ENCODE measurements around the gene PLPPR5.

PLPPR5 gene

GRCh38 chr1:98931128-98931835, 73.4 kb downstream of the PLPPR5 start:
- H3K9ac ChIP-seq = no peak overlapping the region
- H3K4me1 ChIP-seq = no peaks in the 10 kb centered on the region
- H3K79me2 ChIP-seq = no peaks in the 10 kb centered on the region
- H3K4me2 ChIP-seq (ENCODE audit: low read length) = no peak overlapping the region
- H3K27me3 ChIP-seq (ENCODE audit: control insufficient read depth, insufficient read depth, low read length) = no peaks in the 10 kb centered on the region
- no peak for TF ChIP-seq CTCF (IDR thresholded peaks at IDR 0.05)
- no peaks in the 10 kb centered on the region for H3K9me3 ChIP-seq (ENCODE audit: control insufficient read depth, low read length)
- no peak overlapping the region for H3K4me3 ChIP-seq (ENCODE audit: low read depth, low read length)
- no peaks in the 10 kb centered on the region for H3K36me3 ChIP-seq (ENCODE audit: control insufficient read depth, insufficient read depth, low read length)
- no peak overlapping the region for H3K27ac ChIP-seq
- H2AFZ ChIP-seq = no peak overlapping the region

GRCh38 chr1:98929437-98929836, 75.2 kb downstream of the PLPPR5 start:
- H3K4me1 ChIP-seq = no peaks in the 10 kb centered on the region
- TF ChIP-seq CTCF (IDR thresholded peaks at IDR 0.05) = no peak
- no peak overlapping the region for H2AFZ ChIP-seq
- H3K36me3 ChIP-seq (ENCODE audit: control insufficient read depth, insufficient read depth, low read length) = no peaks in the 10 kb centered on the region
- H3K27ac ChIP-seq = no peak overlapping the region
- no peak overlapping the region for H3K4me2 ChIP-seq (ENCODE audit: low read length)
- no peak overlapping the region for H3K9ac ChIP-seq
- H3K9me3 ChIP-seq (ENCODE audit: control insufficient read depth, low read length) = no peaks in the 10 kb centered on the region
- H3K79me2 ChIP-seq = no peaks in the 10 kb centered on the region
- H3K27me3 ChIP-seq (ENCODE audit: control insufficient read depth, insufficient read depth, low read length) = no peaks in the 10 kb centered on the region
- H3K4me3 ChIP-seq (ENCODE audit: low read depth, low read length) = no peak overlapping the region

DNA sequence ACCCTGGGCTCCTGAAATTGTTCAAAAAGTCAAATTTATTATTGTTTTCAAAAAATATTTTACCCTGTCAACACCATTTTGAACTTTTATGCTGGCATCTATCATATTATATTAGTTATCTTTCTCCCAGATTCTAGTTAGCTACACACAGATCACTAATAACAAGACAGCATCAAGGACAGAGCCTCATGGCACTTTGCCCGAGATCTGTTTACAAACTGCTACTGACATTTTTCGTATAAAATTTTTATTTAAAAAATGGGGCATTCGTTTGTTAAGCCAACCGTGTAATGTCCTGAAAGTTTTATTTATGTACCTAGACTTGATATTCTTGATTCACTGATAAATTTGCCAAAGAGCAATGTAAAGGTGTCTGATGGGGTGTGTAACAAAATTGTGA, 78.1 kb downstream of the PLPPR5 start:
- Histone ChIP-seq H3K9me3 (ENCODE audit: control insufficient read depth, low read length) (no peaks in the 10 kb centered on the region), H2AFZ (no peak overlapping the region), H3K4me3 (ENCODE audit: low read depth, low read length) (no peak overlapping the region), H3K4me1 (no peaks in the 10 kb centered on the region), H3K4me2 (ENCODE audit: low read length) (no peak overlapping the region), H3K9ac (no peak overlapping the region), H3K79me2 (no peaks in the 10 kb centered on the region), H3K27me3 (ENCODE audit: control insufficient read depth, insufficient read depth, low read length) (no peaks in the 10 kb centered on the region), H3K36me3 (ENCODE audit: control insufficient read depth, insufficient read depth, low read length) (no peaks in the 10 kb centered on the region), H3K27ac (no peak overlapping the region)
- no peak for TF ChIP-seq CTCF (IDR thresholded peaks at IDR 0.05)

DNA sequence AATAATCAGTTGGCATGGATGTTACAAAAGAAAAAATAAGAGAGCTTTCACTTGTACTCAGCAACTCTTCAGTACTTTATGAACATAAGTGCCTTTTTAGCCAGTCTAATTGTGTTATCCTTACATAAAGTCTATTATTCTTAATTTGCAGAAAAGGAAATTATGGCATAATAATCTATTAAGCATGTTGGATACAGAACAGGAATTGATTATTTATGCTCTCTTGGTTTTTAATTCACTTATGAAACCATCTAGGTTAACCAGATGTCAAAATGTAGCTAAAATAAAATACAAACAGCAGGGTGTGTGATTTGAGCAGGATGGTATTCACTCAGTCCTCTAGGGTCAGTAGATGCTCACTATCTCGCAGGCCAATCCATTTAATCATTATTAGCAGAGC, 79.7 kb downstream of the PLPPR5 start:
- Histone ChIP-seq H3K9me3 (ENCODE audit: control insufficient read depth, low read length) (no peaks in the 10 kb centered on the region), H3K27ac (no peak overlapping the region), H3K27me3 (ENCODE audit: control insufficient read depth, insufficient read depth, low read length) (no peaks in the 10 kb centered on the region), H3K4me1 (no peaks in the 10 kb centered on the region), H2AFZ (no peak overlapping the region), H3K9ac (no peak overlapping the region), H3K79me2 (no peaks in the 10 kb centered on the region), H3K4me3 (ENCODE audit: low read depth, low read length) (no peak overlapping the region), H3K4me2 (ENCODE audit: low read length) (no peak overlapping the region), H3K36me3 (ENCODE audit: control insufficient read depth, insufficient read depth, low read length) (no peaks in the 10 kb centered on the region)
- TF ChIP-seq CTCF (IDR thresholded peaks at IDR 0.05) = no peak

DNA sequence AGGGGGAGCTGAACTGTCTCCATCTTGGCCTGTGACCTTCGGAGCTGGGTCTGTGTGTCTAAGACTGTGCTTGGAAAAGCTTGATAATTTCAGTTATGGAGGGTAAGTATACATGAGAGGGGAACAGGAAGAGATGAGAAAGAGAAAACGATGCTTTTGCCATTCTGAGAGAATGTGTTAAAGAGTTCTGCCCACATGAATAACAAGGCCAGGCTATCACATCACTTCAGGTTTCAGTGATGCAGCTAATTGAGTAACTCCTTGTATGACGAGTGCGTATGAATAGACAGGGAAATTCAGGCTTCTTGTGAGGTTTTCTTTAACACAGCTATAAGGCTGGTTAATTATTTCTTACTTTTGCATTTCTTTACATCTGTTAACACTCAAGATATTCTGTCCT, 81.0 kb downstream of the PLPPR5 start:
- TF ChIP-seq CTCF (IDR thresholded peaks at IDR 0.05) = no peak
- Histone ChIP-seq H2AFZ (no peak overlapping the region), H3K36me3 (ENCODE audit: control insufficient read depth, insufficient read depth, low read length) (no peaks in the 10 kb centered on the region), H3K4me1 (no peaks in the 10 kb centered on the region), H3K4me3 (ENCODE audit: low read depth, low read length) (no peak overlapping the region), H3K4me2 (ENCODE audit: low read length) (no peak overlapping the region), H3K27ac (no peak overlapping the region), H3K27me3 (ENCODE audit: control insufficient read depth, insufficient read depth, low read length) (no peaks in the 10 kb centered on the region), H3K9ac (no peak overlapping the region), H3K79me2 (no peaks in the 10 kb centered on the region), H3K9me3 (ENCODE audit: control insufficient read depth, low read length) (no peaks in the 10 kb centered on the region)

Data from parathyroid adenoma (tissue), 2 donors.